NOMO-1 (cell line): ENCODE data around the gene CHST15.

Experiments
- DNase-seq, 2 experiments: peaks; one replicate each; lab custom pipeline; 2025; ENCODE audit not compliant: unreplicated experiment in 2 of 2; lab: John Stamatoyannopoulos, UW

Gene CHST15

DNA sequence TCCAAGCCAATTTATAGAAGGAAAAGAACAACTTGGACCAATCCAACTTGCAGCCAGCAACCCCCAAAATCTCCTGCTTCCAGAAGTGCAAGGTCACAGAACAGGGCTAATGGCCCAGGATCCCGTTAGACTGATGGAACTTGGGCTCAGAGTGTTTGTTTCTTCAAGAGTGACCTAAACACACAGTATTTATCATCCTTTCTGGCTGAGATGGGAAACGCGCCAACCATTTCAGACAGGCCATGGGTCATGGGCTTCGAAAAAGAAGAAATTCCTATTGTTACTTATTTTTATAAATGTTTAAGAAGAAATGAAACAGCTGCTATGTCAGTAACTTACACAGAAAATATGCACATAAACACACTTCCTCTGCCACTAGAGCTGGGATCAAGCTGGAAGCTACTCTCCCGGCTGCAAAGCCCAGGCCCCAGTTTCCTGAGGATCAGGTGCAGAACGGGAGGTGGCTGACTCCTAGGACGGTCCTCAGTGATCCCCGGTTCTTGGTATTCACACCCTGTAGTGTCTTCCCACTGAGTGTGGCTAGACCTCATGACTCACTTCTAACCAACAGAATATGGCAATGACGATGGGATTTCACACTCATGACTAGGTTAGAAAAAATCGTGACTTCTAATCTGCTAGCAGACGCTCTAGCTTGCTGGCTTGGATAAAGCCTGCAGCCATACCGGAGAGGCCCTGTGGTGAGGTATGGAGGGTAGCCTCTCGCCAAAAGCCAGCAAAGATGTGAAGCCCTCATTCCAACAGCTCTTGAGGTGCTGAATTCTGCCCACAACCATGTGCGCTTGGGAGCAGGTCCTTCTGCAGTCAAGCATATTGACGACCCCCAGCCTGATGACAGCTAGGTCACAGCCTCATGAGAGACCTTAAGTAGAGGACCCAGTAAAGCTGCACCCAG is 60.2 kb downstream of the CHST15 start:
- DNase-seq = peak; percentile 7 to 28

GRCh38 chr10:124032087-124032935 is 61.1 kb downstream of the CHST15 start:
- DNase-seq = no peak

GRCh38 chr10:124030492-124031110 is 62.8 kb downstream of the CHST15 start:
- DNase-seq = no peak

DNA sequence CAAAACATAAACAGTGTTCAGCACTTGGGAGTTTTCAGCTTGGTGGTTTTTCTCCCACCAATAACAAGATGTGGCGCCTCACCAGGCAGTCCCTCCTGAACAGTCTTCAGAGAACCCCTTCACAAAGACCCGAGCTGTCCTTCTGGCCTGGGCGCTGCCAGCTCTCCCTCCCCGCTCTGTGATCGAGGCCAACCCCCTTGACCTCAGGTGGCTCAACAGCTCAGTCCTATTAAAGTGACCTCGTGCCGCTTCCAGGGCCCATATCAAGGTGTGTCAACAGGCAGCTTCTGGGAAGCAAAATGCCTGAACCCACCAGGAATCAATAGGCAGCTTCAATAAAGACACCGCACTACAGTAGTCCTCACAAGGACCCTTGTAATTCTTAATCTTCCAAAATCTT is 63.3 kb downstream of the CHST15 start:
- no peak for DNase-seq

- no peak for DNase-seq
These were observed 63.8 kb downstream of the CHST15 start for GRCh38 chr10:124029559-124029958.

DNA sequence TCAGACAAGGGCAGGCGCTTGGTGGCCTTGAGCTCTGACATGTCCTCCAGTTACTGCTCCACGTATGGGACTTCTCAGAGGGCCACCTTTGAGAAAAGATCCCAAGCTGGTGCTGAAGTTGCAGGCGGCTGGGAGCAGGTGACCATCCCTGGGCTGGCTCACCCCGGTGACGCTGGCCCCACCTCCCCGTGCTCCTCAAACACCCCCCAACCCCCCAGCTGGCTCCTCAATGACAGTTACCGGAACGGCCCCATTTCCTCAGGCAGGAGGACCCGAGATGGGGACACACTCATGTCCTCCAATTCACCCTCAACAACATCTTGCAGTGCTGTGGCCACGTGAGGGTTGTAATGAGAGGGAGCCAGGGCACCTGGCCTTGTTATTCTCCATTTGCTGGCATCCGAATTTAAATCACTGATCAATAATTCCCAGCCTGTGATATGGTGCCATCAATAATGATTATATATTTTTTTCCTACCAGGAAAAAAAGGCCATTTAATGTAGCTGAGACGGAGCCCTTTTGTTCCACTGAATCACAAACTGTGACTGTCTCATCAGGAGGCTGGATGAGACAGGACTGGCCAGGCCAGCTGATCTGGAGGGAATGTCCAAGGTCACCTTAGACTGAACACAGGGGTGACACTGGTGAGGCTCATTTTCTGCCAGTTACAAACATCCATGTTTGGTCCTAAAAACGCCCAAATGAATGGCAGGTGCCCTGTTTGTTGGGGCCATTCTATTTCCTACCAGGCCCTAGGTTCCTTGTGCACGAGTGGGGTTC is 64.5 kb downstream of the CHST15 start:
- DNase-seq = no peak

DNA sequence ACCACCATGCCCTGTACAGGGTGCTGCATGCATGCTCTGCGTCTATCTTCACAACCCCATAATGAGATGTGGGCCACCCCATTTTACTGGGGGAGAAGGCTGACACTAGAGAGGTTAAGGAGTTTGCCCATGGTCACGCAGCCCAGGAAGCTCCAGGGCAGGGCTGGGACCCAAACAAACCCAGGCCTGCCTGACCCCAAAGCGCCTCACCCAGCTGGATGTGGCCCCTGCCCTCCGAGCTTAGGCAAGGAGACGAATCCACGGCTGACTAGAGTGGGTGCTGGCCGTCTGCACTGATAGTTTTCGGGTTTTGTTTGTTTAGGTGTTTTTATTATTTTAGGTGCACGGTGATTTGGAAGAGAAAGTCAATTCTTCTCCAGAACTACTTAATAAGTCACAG is 65.7 kb downstream of the CHST15 start:
- DNase-seq = no peak

DNA sequence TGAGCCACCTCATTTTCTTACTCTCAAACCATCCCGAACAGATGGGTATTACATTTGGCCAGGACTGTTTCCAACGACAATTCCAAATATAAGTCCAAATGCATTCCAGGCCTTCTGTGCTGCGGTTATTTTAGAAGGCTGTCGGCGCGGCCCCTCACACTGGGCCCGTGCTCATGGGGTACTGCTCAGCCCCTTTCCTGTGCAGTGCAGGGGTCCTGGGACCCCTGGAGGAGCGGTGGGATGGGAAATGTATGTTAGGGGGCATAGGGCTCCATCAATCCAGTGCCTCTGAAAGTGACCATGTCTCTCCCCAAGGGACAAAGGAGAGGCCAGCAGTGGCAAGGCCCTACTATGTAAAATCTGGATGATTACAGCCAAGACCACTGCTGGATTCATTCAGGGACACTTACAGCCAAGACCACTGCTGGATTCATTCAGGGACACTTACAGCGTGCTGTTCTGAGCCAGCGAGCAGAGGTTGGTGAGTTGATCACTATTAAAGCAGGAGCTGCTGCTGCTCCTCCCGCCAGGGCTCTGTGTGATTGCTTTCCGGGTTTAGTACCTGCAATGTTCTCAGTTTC is 66.3 kb downstream of the CHST15 start:
- DNase-seq = no peak

GRCh38 chr10:124026589-124026939 is 66.8 kb downstream of the CHST15 start:
- DNase-seq = no peak

DNA sequence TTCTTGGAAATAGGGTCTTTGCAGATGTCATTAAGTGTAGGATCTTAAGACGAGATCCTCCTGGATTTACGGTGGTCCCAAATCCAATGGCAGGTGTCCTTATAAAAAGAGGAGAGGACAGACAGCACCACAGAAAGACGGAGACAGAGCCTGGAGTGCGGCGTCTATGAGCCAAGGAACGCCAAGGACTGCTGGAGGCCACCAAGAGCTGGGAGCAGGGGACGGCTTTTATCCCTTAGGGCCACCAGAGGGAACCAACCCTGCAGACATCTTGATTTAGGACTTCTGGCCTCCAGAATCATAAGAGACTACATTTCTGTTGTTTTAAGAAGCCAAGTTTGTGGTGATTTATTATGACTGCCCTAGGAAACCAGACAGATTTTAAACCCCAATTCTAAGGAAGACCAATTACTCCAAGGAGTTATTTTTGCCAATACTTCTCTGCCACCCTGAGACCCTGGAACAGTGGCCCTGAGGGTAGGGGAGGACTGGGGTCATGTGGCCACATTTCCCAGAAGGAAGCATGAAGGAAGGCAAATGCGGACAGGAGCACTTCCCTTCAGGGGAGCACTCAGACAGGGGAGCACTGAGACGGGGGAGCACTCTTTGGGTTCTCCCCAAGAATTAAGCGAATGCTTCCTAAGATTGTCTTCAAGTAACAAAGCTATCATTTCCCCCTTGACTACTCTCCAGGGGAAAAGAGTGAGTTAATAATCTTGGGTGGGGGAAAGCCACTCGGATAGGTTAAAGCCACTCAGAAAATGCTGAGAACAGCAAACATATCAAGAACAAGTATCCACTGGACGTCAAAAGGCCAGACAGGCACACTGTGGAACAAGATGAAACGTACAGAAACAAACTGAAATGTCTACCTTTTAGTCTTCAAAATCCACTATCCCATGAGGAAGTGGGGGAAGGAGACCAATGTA is 67.5 kb downstream of the CHST15 start:
- peak; percentile 48 to 49 for DNase-seq

GRCh38 chr10:124025152-124025551 is 68.2 kb downstream of the CHST15 start:
- DNase-seq = no peak

DNA sequence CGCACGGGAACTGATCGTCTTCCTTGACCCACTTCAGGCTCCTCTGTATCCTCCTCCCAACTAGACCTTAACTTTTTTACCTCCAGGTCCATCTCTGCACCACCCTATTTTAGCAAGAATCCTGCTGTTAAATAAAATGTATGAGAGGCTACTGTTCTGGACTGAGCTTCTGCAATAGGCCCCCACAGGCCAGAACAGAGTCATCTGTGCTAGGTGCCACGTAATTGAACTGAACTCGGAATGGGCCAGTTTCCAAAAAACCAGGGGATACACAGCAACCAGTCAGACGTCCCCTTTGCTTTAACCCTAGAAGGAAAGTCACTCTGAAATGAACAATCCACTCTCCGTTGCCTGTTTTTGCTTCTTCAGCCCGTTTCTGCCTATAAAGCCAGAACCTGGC is 71.3 kb downstream of the CHST15 start:
- DNase-seq = no peak

- DNase-seq = no peak
These were observed 72.2 kb downstream of the CHST15 start for GRCh38 chr10:124020981-124021815.

- DNase-seq = no peak
These were observed 73.3 kb downstream of the CHST15 start for GRCh38 chr10:124019886-124020797.

DNA sequence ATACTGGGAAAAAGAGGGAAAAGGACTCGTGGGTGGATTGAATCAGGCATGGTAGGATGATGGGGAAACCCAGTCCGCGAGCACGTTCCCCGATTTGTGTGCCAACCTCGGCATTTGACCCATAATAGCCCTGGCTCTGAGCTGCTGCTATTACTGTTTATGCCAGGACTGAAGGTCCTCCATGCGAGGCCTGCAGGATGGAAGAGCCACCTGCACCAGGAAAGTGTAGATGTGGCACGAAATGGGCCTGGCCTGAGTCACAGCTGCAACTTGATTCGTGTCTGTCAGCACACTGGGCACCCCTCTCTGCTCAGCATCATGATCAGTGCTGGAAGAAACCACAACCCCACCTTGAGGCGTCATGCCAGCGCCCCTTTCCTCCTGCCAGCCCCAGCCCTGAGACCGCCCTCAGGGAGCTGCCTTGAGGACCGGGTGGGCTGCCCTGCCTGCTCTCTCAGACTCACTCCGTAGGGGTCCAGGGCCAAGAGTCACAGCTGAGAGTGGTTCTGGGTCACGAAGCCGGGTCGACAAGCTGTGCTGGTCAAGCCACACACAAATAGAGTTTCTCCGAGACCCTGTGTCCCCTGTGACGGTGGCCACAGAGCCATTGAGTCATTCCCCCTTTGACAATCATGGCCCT is 74.4 kb downstream of the CHST15 start:
- DNase-seq = no peak

GRCh38 chr10:124017729-124018128 is 75.7 kb downstream of the CHST15 start:
- no peak for DNase-seq
